ENCODE measurements around the gene NID1.

GRCh38 chr1:236113324-236114032, 48.6 kb upstream of the NID1 start:
- TF ChIP-seq CTCF (conservative IDR thresholded peaks at IDR 0.05; ENCODE audit: low read length) (no peak), EZH2phosphoT487 (IDR thresholded peaks at IDR 0.05; ENCODE audit: borderline replicate concordance, low read depth, low read length) (no peak)

Measured in OCI-LY7 (cell line).